Liver (tissue), 9 donors: ENCODE results near the gene AGFG1. TPM values are rescaled to one million over a fixed set of nuclear protein-coding genes. Genes with fewer than 3 reads are reported as not detected.
A peak's percentile ranks its signal among the peaks of the same experiment; 100 is the strongest.

Experiments
- DNase-seq: peaks from one replicate; pipeline ENCODE4 v3.0.0-alpha.2; 2017; ENCODE audit warnings: low spot score
- H3K27ac ChIP-seq, 2 donors: one replicate each; pipeline ENCODE4 v1.7.0; 2013; ENCODE audit warnings: inconsistent platforms in 2 of 2, low read length in 2 of 2, control low read depth in 1 of 2, low read depth in 1 of 2, mild to moderate bottlenecking in 1 of 2
- H3K27me3 ChIP-seq, 4 donors: one replicate each; pipeline versions ENCODE4 v1.6.1 to v1.7.0; 2013; ENCODE audit warnings: low read length in 3 of 4, inconsistent platforms in 1 of 4, mild to moderate bottlenecking in 1 of 4, moderate library complexity in 1 of 4; ENCODE audit not compliant: control insufficient read depth in 4 of 4, insufficient read depth in 4 of 4
- H3K36me3 ChIP-seq, 4 donors: one replicate each; pipeline versions ENCODE4 v1.6.1 to v1.7.0; 2013; ENCODE audit warnings: low read length in 3 of 4, mild to moderate bottlenecking in 3 of 4, low read depth in 1 of 4, moderate library complexity in 1 of 4; ENCODE audit not compliant: control insufficient read depth in 4 of 4, insufficient read depth in 3 of 4
- H3K4me1 ChIP-seq, 4 donors: one replicate each; pipeline versions ENCODE4 v1.6.1 to v1.7.0; 2013; ENCODE audit warnings: low read length in 3 of 4, mild to moderate bottlenecking in 3 of 4, moderate library complexity in 1 of 4; ENCODE audit not compliant: control insufficient read depth in 4 of 4, insufficient read depth in 4 of 4
- H3K4me3 ChIP-seq, 3 donors: one replicate each; pipeline versions ENCODE4 v1.6.1 to v1.7.0; 2013; ENCODE audit warnings: low read length in 3 of 3, control low read depth in 1 of 3, low read depth in 1 of 3, mild to moderate bottlenecking in 1 of 3
- H3K9ac ChIP-seq, 2 donors: one replicate each; pipeline ENCODE4 v1.7.0; 2013; ENCODE audit warnings: low read length in 2 of 2, mild to moderate bottlenecking in 2 of 2, moderate library complexity in 2 of 2, control low read depth in 1 of 2, low read depth in 1 of 2
- H3K9me3 ChIP-seq, 4 donors: one replicate each; pipeline versions ENCODE4 v1.6.1 to v1.7.0; 2013; ENCODE audit warnings: low read length in 3 of 4; ENCODE audit not compliant: control insufficient read depth in 4 of 4
- ATF3 ChIP-seq: IDR thresholded peaks from 2 replicates; pipeline ENCODE4 v1.6.1; 2016; ENCODE audit warnings: antibody characterized with exemption
- EGR1 ChIP-seq, 2 donors: IDR thresholded peaks; 2 replicates each; pipeline ENCODE4 v1.6.1; 2016 to 2018; ENCODE audit warnings: antibody characterized with exemption in 2 of 2, low read depth in 2 of 2
- FOXA1 ChIP-seq: IDR thresholded peaks from 2 replicates; pipeline ENCODE4 v1.6.1; 2016; ENCODE audit warnings: antibody characterized with exemption
- FOXA2 ChIP-seq: IDR thresholded peaks from 2 replicates; pipeline ENCODE4 v1.6.1; 2016; ENCODE audit warnings: antibody characterized with exemption
- GABPA ChIP-seq, 2 donors: IDR thresholded peaks in 1 of 2; conservative IDR thresholded peaks in 1 of 2; 2 replicates each; pipeline ENCODE4 v1.6.1; 2016; ENCODE audit warnings: antibody characterized with exemption in 2 of 2, mild to moderate bottlenecking in 1 of 2, moderate library complexity in 1 of 2
- HNF4A ChIP-seq, 2 donors: conservative IDR thresholded peaks; 2 replicates each; pipeline ENCODE4 v1.6.1; 2016; ENCODE audit warnings: antibody characterized with exemption in 2 of 2, mild to moderate bottlenecking in 2 of 2
- HNF4G ChIP-seq: IDR thresholded peaks from 2 replicates; pipeline ENCODE4 v1.6.1; 2016; ENCODE audit warnings: antibody characterized with exemption
- JUND ChIP-seq, 2 donors: IDR thresholded peaks; 2 replicates each; pipeline ENCODE4 v1.6.1; 2016; ENCODE audit warnings: antibody characterized with exemption in 2 of 2
- MAX ChIP-seq: IDR thresholded peaks from 2 replicates; pipeline ENCODE4 v1.6.1; 2016; ENCODE audit warnings: antibody characterized with exemption
- NR2F2 ChIP-seq: IDR thresholded peaks from 2 replicates; pipeline ENCODE4 v1.6.1; 2016; ENCODE audit warnings: antibody characterized with exemption
- RAD21 ChIP-seq, 2 donors: IDR thresholded peaks; 2 replicates each; pipeline ENCODE4 v1.6.1; 2016; ENCODE audit warnings: antibody characterized with exemption in 2 of 2, mild to moderate bottlenecking in 2 of 2
- REST ChIP-seq: IDR thresholded peaks from 2 replicates; pipeline ENCODE4 v1.6.1; 2016; ENCODE audit warnings: antibody characterized with exemption, mild to moderate bottlenecking
- RXRA ChIP-seq, 2 donors: IDR thresholded peaks; 2 replicates each; pipeline ENCODE4 v1.6.1; 2017 to 2018; ENCODE audit warnings: antibody characterized with exemption in 2 of 2, mild to moderate bottlenecking in 1 of 2
- SP1 ChIP-seq: IDR thresholded peaks from 2 replicates; pipeline ENCODE4 v1.6.1; 2018; ENCODE audit warnings: antibody characterized with exemption, mild to moderate bottlenecking
- TAF1 ChIP-seq: conservative IDR thresholded peaks from 2 replicates; pipeline ENCODE4 v1.6.1; 2016; ENCODE audit warnings: antibody characterized with exemption, mild to moderate bottlenecking
- YY1 ChIP-seq: IDR thresholded peaks from 2 replicates; pipeline ENCODE4 v1.6.1; 2016; ENCODE audit warnings: antibody characterized with exemption, mild to moderate bottlenecking
- ZBTB33 ChIP-seq: IDR thresholded peaks from 2 replicates; pipeline ENCODE4 v1.6.1; 2016; ENCODE audit warnings: antibody characterized with exemption
- WGBS: extraction: QIAGEN DNeasy Blood & Tissue Kit; methylation state at CpG from one replicate; pipeline ENCODE4 v1.1.7; 2013; 5-methylcytosine and 5-hydroxymethylcytosine counted together
- polyA plus RNA-seq, 2 donors: library from polyadenylated mRNA; stranded (reverse) in 1 of 2; unstranded in 1 of 2; fragments of 200-250 nt in 1 of 2; fragments of >200 nt in 1 of 2; fragmentation: Nextera tagmentation in 1 of 2; extraction: Ambion mirVana in 1 of 2; gene quantifications; one replicate each; pipeline versions ENCODE4 v1.2.1 to v1.2.3, GENCODE V29; 2013 to 2015
- total RNA-seq, 2 donors: library from RNA; depleted of rRNA; stranded (reverse); fragments of >200 nt; gene quantifications; one replicate each; pipeline ENCODE4 v1.2.3, GENCODE V29; 2014
- donor health status: healthy.
- donor health status: healthy.
- donor health status: healthy.
- donor health status: healthy.
- donor health status: healthy.

The AGFG1 gene
- total and polyA plus RNA-seq, 4 donors, result 8.5 to 49.7 (median 23.7) TPM

GRCh38 chr2:227513113-227513512, 41.2 kb downstream of the AGFG1 start:
- no peaks in the 10 kb centered on the region for H3K27me3 ChIP-seq
- peaks cover 2 to 25% (median 6%) of the 10 kb centered on the region in 4 donors for H3K4me1 ChIP-seq
- no peaks in the 10 kb centered on the region for H3K36me3 ChIP-seq
- no peak overlapping the region for H3K9ac ChIP-seq
- 78% methylated on average over 1 of the region's 1 CpG for WGBS
- TF ChIP-seq REST (peak; percentile 34), FOXA2 (no peak), NR2F2 (no peak), RXRA (IDR thresholded peaks at IDR 0.05) (no peak), RAD21 (IDR thresholded peaks at IDR 0.05) (no peak), SP1 (no peak), EGR1 (IDR thresholded peaks at IDR 0.05; ENCODE audit: low read depth in 2 of 2) (no peak)
- no peak overlapping the region for H3K27ac ChIP-seq
- H3K9me3 ChIP-seq, result no peaks in the 10 kb centered on the region
- no peak overlapping the region for H3K4me3 ChIP-seq
- no peak for DNase-seq

- WGBS, result 76% methylated on average over 1 of the region's 1 CpG
- H3K27me3 ChIP-seq, result no peaks in the 10 kb centered on the region
- no peaks in the 10 kb centered on the region for H3K9me3 ChIP-seq
- TF ChIP-seq SP1, result no peak
- TF ChIP-seq GABPA (IDR thresholded peaks at IDR 0.05 in 1 of 2, conservative IDR thresholded peaks at IDR 0.05 in 1 of 2), result no peak
- TF ChIP-seq MAX, result no peak
- no peak for TF ChIP-seq HNF4A (conservative IDR thresholded peaks at IDR 0.05)
- TF ChIP-seq FOXA2, result no peak
- TF ChIP-seq RXRA (IDR thresholded peaks at IDR 0.05), result no peak
- TF ChIP-seq JUND (IDR thresholded peaks at IDR 0.05), result no peak
- no peak for TF ChIP-seq YY1
- TF ChIP-seq HNF4G, result no peak
- no peak for TF ChIP-seq EGR1 (IDR thresholded peaks at IDR 0.05; ENCODE audit: low read depth in 2 of 2)
- no peak for TF ChIP-seq NR2F2
- no peak for TF ChIP-seq TAF1
- no peak for TF ChIP-seq REST
- TF ChIP-seq ZBTB33, result no peak
- TF ChIP-seq RAD21 (IDR thresholded peaks at IDR 0.05), result no peak
- no peak for TF ChIP-seq FOXA1
- TF ChIP-seq ATF3, result no peak
- no peak overlapping the region for H3K9ac ChIP-seq
- H3K27ac ChIP-seq, result no peak overlapping the region
- H3K4me1 ChIP-seq, result peaks cover 0 to 22% (median 3%) of the 10 kb centered on the region in 4 donors
- H3K36me3 ChIP-seq, result no peaks in the 10 kb centered on the region
- no peak overlapping the region for H3K4me3 ChIP-seq
- DNase-seq, result no peak
These were observed 43.8 kb downstream of the AGFG1 start for GRCh38 chr2:227515742-227516141.
